SK-N-MC (cell line): Measurements from ENCODE around the gene PRKN.

Experiments used
- DNase-seq: peaks from one replicate; pipeline ENCODE4 v3.0.0-alpha.2; 2011; ENCODE audit warnings: low read depth, low spot score
- H3K27ac ChIP-seq: fragments of 200-600 bp; sonication (generic); 2 replicates; pipeline ENCODE4 v1.5.1; 2016; ENCODE audit warnings: mixed run types
- H3K36me3 ChIP-seq: fragments of 200-600 bp; sonication (generic); 2 replicates; pipeline ENCODE4 v1.6.1; 2017; ENCODE audit warnings: antibody characterized with exemption, low read length, mixed read lengths; ENCODE audit not compliant: insufficient read depth
- H3K4me3 ChIP-seq: fragments of 200-600 bp; sonication (generic); 2 replicates; pipeline ENCODE4 v1.5.1; 2016
- H3K9ac ChIP-seq: fragments of 200-600 bp; sonication (generic); 2 replicates; pipeline ENCODE4 v1.8.0; 2017; ENCODE audit warnings: mixed run types, mixed read lengths; ENCODE audit not compliant: insufficient read length
- H3K9me3 ChIP-seq: fragments of 200-600 bp; sonication (generic); 2 replicates; pipeline ENCODE4 v1.6.1; 2017; ENCODE audit warnings: low read depth, mild to moderate bottlenecking, antibody characterized with exemption, low read length, moderate library complexity, mixed read lengths
- EZH2 ChIP-seq: fragments of 200-600 bp; sonication (generic); IDR thresholded peaks from one replicate; pipeline ENCODE4 v1.6.1; 2017; ENCODE audit warnings: antibody characterized with exemption
- FOXP2 ChIP-seq: optimal IDR thresholded peaks from 2 replicates; pipeline ENCODE3; 2011; ENCODE audit warnings: mild to moderate bottlenecking, moderate library complexity; ENCODE audit not compliant: insufficient read depth; ENCODE audit errors: extremely low read length, control extremely low read depth
- POLR2AphosphoS5 ChIP-seq: IDR thresholded peaks from 2 replicates; pipeline ENCODE4 v1.6.1; 2012; ENCODE audit warnings: mild to moderate bottlenecking, low read depth, low read length, borderline replicate concordance

PRKN gene

GRCh38 chr6:161671117-161671516 lies 1056.4 kb downstream of the PRKN start:
- TF ChIP-seq FOXP2 (no peak), POLR2AphosphoS5 (no peak), EZH2 (no peak)
- Histone ChIP-seq H3K9ac (no peak overlapping the region), H3K27ac (no peak overlapping the region), H3K9me3 (no peaks in the 10 kb centered on the region), H3K36me3 (no peaks in the 10 kb centered on the region), H3K4me3 (no peak overlapping the region)
- no peak for DNase-seq

- TF ChIP-seq EZH2, result no peak
- DNase-seq, result no peak
- no peaks in the 10 kb centered on the region for H3K36me3 ChIP-seq
- H3K9ac ChIP-seq, result no peak overlapping the region
- no peaks in the 10 kb centered on the region for H3K9me3 ChIP-seq
- H3K4me3 ChIP-seq, result no peak overlapping the region
- H3K27ac ChIP-seq, result no peak overlapping the region
These were observed 1058.9 kb downstream of the PRKN start for GRCh38 chr6:161668665-161669064.

GRCh38 chr6:161667957-161668356 lies 1059.6 kb downstream of the PRKN start:
- no peak for DNase-seq
- H3K27ac ChIP-seq, result no peak overlapping the region
- H3K9ac ChIP-seq, result no peak overlapping the region
- no peaks in the 10 kb centered on the region for H3K36me3 ChIP-seq
- TF ChIP-seq EZH2, result no peak
- TF ChIP-seq POLR2AphosphoS5, result no peak
- TF ChIP-seq FOXP2, result no peak
- no peak overlapping the region for H3K4me3 ChIP-seq
- no peaks in the 10 kb centered on the region for H3K9me3 ChIP-seq

- no peak for DNase-seq
- Histone ChIP-seq H3K4me3 (no peak overlapping the region), H3K27ac (no peak overlapping the region), H3K9me3 (no peaks in the 10 kb centered on the region), H3K9ac (no peak overlapping the region), H3K36me3 (no peaks in the 10 kb centered on the region)
- TF ChIP-seq FOXP2, result no peak
- TF ChIP-seq EZH2, result no peak
- TF ChIP-seq POLR2AphosphoS5, result no peak
These were observed 1063.9 kb downstream of the PRKN start for GRCh38 chr6:161663682-161664081.

GRCh38 chr6:161660666-161661571 lies 1066.6 kb downstream of the PRKN start:
- TF ChIP-seq POLR2AphosphoS5 (no peak), EZH2 (no peak), FOXP2 (no peak)
- Histone ChIP-seq H3K36me3 (no peaks in the 10 kb centered on the region), H3K9me3 (no peaks in the 10 kb centered on the region), H3K27ac (no peak overlapping the region), H3K9ac (no peak overlapping the region), H3K4me3 (no peak overlapping the region)
- no peak for DNase-seq

GRCh38 chr6:161658211-161658610 lies 1069.4 kb downstream of the PRKN start:
- TF ChIP-seq EZH2 (no peak), POLR2AphosphoS5 (no peak), FOXP2 (no peak)
- no peaks in the 10 kb centered on the region for H3K9me3 ChIP-seq
- H3K9ac ChIP-seq, result no peak overlapping the region
- H3K36me3 ChIP-seq, result no peaks in the 10 kb centered on the region
- no peak for DNase-seq
- no peak overlapping the region for H3K27ac ChIP-seq
- no peak overlapping the region for H3K4me3 ChIP-seq

- no peak overlapping the region for H3K9ac ChIP-seq
- H3K9me3 ChIP-seq, result no peaks in the 10 kb centered on the region
- no peaks in the 10 kb centered on the region for H3K36me3 ChIP-seq
- no peak overlapping the region for H3K4me3 ChIP-seq
- no peak overlapping the region for H3K27ac ChIP-seq
- TF ChIP-seq FOXP2 (no peak), EZH2 (no peak), POLR2AphosphoS5 (no peak)
- DNase-seq, result no peak
These were observed 1073.4 kb downstream of the PRKN start for GRCh38 chr6:161654209-161654608.

GRCh38 chr6:161651949-161652348 lies 1075.6 kb downstream of the PRKN start:
- Histone ChIP-seq H3K27ac (no peak overlapping the region), H3K9ac (no peak overlapping the region), H3K4me3 (no peak overlapping the region), H3K36me3 (no peaks in the 10 kb centered on the region), H3K9me3 (no peaks in the 10 kb centered on the region)
- no peak for DNase-seq
- no peak for TF ChIP-seq FOXP2
- TF ChIP-seq POLR2AphosphoS5, result no peak
- TF ChIP-seq EZH2, result no peak

GRCh38 chr6:161649841-161650240 lies 1077.7 kb downstream of the PRKN start:
- Histone ChIP-seq H3K27ac (no peak overlapping the region), H3K9me3 (no peaks in the 10 kb centered on the region), H3K36me3 (no peaks in the 10 kb centered on the region), H3K4me3 (no peak overlapping the region), H3K9ac (no peak overlapping the region)
- TF ChIP-seq POLR2AphosphoS5 (no peak), FOXP2 (no peak)
- DNase-seq, result no peak
